ENCODE measurements around the gene ARHGAP22. TPM values are rescaled to one million over a fixed set of nuclear protein-coding genes. Genes with fewer than 3 reads are reported as not detected.

ARHGAP22 gene
- total and polyA plus RNA-seq, 2 of the 4 experiments (the other 2 are of a cell fraction): 28.3 to 30.2 TPM

GRCh38 chr10:48608976-48609375, 4.1 kb upstream of the ARHGAP22 start:
- H3K4me2 ChIP-seq (ENCODE audit: low read depth, low read length): no peak overlapping the region
- peak; percentile 51 for DNase-seq
- H3K23ac ChIP-seq (ENCODE audit: low read depth, low read length): peak overlapping the region; percentile 65; the same call in 1 of the 2 replicates
- H2AK9ac ChIP-seq (replicated peaks; ENCODE audit: low read depth, low read length, poor library complexity): no peak overlapping the region
- H4K5ac ChIP-seq (ENCODE audit: low read depth, low read length): no peak overlapping the region
- intact Hi-C loops (cut with micrococcal nuclease) (loop anchor here (5.0 to 10.0 kb wide), 2 partner anchors 54 to 247 kb away; no protein-coding TSS in a partner anchor), dilution Hi-C loops (cut with HindIII; ENCODE audit: low sequenced_read_pairs, unreplicated experiment) (no loop called here), in situ Hi-C loops (cut with MboI; ENCODE audit: low sequenced_read_pairs) (no loop called here)
- H2BK5ac ChIP-seq (ENCODE audit: low read depth, low read length, poor library complexity, severe bottlenecking): no peak overlapping the region
- no peak overlapping the region for H2AFZ ChIP-seq (replicated peaks; ENCODE audit: low read length, poor library complexity)
- no peaks in the 10 kb centered on the region for H4K20me1 ChIP-seq (ENCODE audit: insufficient read depth, low read length)
- no peaks in the 10 kb centered on the region for H3K9me3 ChIP-seq (ENCODE audit: control insufficient read depth, insufficient read depth, low read length)
- H3K4ac ChIP-seq (ENCODE audit: low read depth, low read length): peak overlapping the region; percentile 84
- ChIA-PET CTCF (interaction anchor here (0.8 to 5.4 kb wide), 6 partner anchors 12 to 57 kb away, joined by 3 to 48 read pairs (median 4); no protein-coding TSS in a partner anchor), POLR2A (ENCODE audit: unreplicated experiment) (no interaction called here)
- H2BK20ac ChIP-seq (ENCODE audit: low read depth, low read length): peak overlapping the region; percentile 57
- peaks cover 41% of the 10 kb centered on the region for H3K9me1 ChIP-seq (ENCODE audit: insufficient read depth, low read length)
- peak overlapping the region; percentile 67; the same call in 1 of the 3 replicates for H2BK15ac ChIP-seq (ENCODE audit: low read depth, low read length)
- no peak overlapping the region for H3K9ac ChIP-seq (ENCODE audit: low read depth, low read length)
- H3K14ac ChIP-seq (replicated peaks; ENCODE audit: low read depth, low read length): 0 out of 2 replicates have a peak overlapping the region, but pooled peaks have one; percentile 10
- H3K79me1 ChIP-seq (ENCODE audit: low read depth in 1 of 2, low read length in 2 of 2): peaks cover 4 to 51% of the 10 kb centered on the region in 2 experiments
- H2AK5ac ChIP-seq (ENCODE audit: low read depth, low read length): peak overlapping the region; percentile 72
- peak overlapping the region; percentile 53; the same call in 1 of the 2 replicates for H4K91ac ChIP-seq (ENCODE audit: insufficient read depth, low read depth, low read length)
- peak overlapping the region; percentile 21; the same call in 1 of the 2 replicates for H2BK120ac ChIP-seq (ENCODE audit: low read depth, low read length)
- no peak overlapping the region for H3K56ac ChIP-seq (ENCODE audit: extremely low read depth, insufficient read depth, low read length)
- H4K8ac ChIP-seq (ENCODE audit: low read depth in 2 of 2, low read length in 2 of 2): peak overlapping the region; percentile 35 to 58; a peak in 2 of 4 replicates
- H3K27ac ChIP-seq (ENCODE audit: insufficient read depth, low read length): no peak overlapping the region
- no peak for ATAC-seq (ENCODE audit: low read depth)
- peaks cover 35% of the 10 kb centered on the region for H3K4me1 ChIP-seq (ENCODE audit: control insufficient read depth, insufficient read depth, low read length)
- no peak for TF ChIP-seq NFE2L2 (IDR thresholded peaks at IDR 0.05; ENCODE audit: low read depth, low read length)
- no peak for TF ChIP-seq RFX5 (IDR thresholded peaks at IDR 0.05; ENCODE audit: low read depth, low read length)
- no peak for TF ChIP-seq CHD1 (IDR thresholded peaks at IDR 0.05; ENCODE audit: low read depth, low read length)
- no peak for TF ChIP-seq RAD21 (IDR thresholded peaks at IDR 0.05; ENCODE audit: low read length)
- TF ChIP-seq ELK1 (IDR thresholded peaks at IDR 0.05; ENCODE audit: borderline replicate concordance, low read depth, low read length): no peak
- no peak for TF ChIP-seq CEBPB (IDR thresholded peaks at IDR 0.05; ENCODE audit: low read depth, low read length)
- no peak for TF ChIP-seq USF2 (IDR thresholded peaks at IDR 0.05; ENCODE audit: low read depth, low read length)
- TF ChIP-seq, protein P1, sequence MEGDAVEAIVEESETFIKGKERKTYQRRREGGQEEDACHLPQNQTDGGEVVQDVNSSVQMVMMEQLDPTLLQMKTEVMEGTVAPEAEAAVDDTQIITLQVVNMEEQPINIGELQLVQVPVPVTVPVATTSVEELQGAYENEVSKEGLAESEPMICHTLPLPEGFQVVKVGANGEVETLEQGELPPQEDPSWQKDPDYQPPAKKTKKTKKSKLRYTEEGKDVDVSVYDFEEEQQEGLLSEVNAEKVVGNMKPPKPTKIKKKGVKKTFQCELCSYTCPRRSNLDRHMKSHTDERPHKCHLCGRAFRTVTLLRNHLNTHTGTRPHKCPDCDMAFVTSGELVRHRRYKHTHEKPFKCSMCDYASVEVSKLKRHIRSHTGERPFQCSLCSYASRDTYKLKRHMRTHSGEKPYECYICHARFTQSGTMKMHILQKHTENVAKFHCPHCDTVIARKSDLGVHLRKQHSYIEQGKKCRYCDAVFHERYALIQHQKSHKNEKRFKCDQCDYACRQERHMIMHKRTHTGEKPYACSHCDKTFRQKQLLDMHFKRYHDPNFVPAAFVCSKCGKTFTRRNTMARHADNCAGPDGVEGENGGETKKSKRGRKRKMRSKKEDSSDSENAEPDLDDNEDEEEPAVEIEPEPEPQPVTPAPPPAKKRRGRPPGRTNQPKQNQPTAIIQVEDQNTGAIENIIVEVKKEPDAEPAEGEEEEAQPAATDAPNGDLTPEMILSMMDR (conservative IDR thresholded peaks at IDR 0.05; ENCODE audit: low read depth, low read length): no peak
- no peak for TF ChIP-seq MAZ (IDR thresholded peaks at IDR 0.05; ENCODE audit: borderline replicate concordance, low read depth, low read length)
- TF ChIP-seq SMC3 (IDR thresholded peaks at IDR 0.05; ENCODE audit: low read depth, low read length): no peak
- no peak for TF ChIP-seq MAFK (IDR thresholded peaks at IDR 0.05; ENCODE audit: low read depth, low read length)
- TF ChIP-seq RCOR1 (IDR thresholded peaks at IDR 0.05; ENCODE audit: insufficient replicate concordance, low read length): no peak
- TF ChIP-seq POLR2A (IDR thresholded peaks at IDR 0.05; ENCODE audit: low read depth, low read length): no peak
- TF ChIP-seq BHLHE40 (IDR thresholded peaks at IDR 0.05; ENCODE audit: low read depth, low read length): no peak
- TF ChIP-seq FOS (IDR thresholded peaks at IDR 0.05; ENCODE audit: low read depth, low read length): no peak
- TF ChIP-seq MXI1 (IDR thresholded peaks at IDR 0.05; ENCODE audit: borderline replicate concordance, low read depth, low read length): no peak
- peak overlapping the region; percentile 22; the same call in 1 of the 2 replicates for H3K18ac ChIP-seq (ENCODE audit: low read depth, low read length)
- no TSS peak for BruUV-seq (replicated peaks)
- no peaks in the 10 kb centered on the region for H3K36me3 ChIP-seq (ENCODE audit: control insufficient read depth, insufficient read depth, low read length)
- H3K4me3 ChIP-seq (ENCODE audit: insufficient read depth, low read depth, low read length): no peak overlapping the region
- H3K27me3 ChIP-seq (ENCODE audit: control insufficient read depth, insufficient read depth, low read length): no peaks in the 10 kb centered on the region

All from IMR-90 (cell line).